ENCODE data around the gene PEX11G.

PEX11G gene

DNA sequence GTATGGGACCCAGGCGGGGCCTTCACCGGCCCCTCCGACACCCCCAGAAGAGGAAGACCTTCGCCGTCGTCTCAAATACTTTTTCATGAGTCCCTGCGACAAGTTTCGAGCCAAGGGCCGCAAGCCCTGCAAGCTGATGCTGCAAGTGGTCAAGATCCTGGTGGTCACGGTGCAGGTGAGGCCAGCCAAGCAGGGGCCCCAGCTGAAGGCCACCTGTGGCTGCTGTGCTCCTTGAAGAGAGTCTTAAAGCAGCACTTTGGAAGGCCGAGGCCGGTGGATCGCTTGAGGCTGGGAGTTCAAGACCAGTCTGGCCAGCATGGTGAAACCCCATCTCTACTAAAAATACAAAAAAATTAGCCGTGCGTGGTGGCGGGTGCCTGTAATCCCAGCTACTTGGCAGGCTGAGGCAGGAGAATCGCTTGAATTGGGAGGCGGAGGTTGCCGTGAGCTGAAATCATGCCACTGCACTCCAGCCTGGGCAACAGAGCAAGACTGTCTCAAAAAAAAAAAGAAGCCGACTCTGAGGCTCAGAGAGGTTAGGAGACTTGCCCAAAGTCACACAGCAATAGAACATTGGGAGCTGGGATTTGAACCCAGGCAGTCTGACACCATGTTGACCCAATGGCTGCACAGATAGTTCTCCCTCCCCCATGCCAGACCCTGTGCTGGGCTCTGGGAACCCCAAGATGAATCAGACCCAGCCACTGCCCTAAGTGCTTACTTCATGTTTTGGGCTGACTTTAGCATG is 36.3 kb upstream of the PEX11G start:
- no peak overlapping the region for H3K4me3 ChIP-seq (ENCODE audit: low read length)
- TF ChIP-seq, protein P1, sequence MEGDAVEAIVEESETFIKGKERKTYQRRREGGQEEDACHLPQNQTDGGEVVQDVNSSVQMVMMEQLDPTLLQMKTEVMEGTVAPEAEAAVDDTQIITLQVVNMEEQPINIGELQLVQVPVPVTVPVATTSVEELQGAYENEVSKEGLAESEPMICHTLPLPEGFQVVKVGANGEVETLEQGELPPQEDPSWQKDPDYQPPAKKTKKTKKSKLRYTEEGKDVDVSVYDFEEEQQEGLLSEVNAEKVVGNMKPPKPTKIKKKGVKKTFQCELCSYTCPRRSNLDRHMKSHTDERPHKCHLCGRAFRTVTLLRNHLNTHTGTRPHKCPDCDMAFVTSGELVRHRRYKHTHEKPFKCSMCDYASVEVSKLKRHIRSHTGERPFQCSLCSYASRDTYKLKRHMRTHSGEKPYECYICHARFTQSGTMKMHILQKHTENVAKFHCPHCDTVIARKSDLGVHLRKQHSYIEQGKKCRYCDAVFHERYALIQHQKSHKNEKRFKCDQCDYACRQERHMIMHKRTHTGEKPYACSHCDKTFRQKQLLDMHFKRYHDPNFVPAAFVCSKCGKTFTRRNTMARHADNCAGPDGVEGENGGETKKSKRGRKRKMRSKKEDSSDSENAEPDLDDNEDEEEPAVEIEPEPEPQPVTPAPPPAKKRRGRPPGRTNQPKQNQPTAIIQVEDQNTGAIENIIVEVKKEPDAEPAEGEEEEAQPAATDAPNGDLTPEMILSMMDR (IDR thresholded peaks at IDR 0.05; ENCODE audit: insufficient read depth, low read depth, low read length, missing control alignments) = no peak
- DNase-seq (ENCODE audit: low read depth) = no peak

DNA sequence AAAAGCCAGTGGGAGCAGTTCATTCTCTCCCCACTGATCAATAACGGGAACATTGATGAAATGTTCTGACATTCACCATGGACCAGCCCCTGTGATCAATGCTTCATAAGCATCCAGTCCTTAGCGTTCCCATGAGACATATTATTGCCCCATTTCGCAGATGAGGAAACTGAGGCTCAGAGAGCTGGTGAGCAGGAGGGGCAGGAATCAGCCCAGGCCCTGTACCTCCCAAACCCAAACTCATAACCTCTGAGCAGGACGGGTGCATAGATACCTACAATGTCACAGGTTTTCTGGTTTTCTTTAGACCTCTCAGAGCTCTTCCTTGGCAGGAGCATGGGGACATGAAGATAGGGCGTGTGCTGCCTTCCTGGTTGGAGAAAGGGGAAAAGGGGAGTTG is 35.7 kb upstream of the PEX11G start:
- TF ChIP-seq, protein P1 (IDR thresholded peaks at IDR 0.05; ENCODE audit: insufficient read depth, low read depth, low read length, missing control alignments) = no peak
- no peak overlapping the region for H3K4me3 ChIP-seq (ENCODE audit: low read length)
- DNase-seq (ENCODE audit: low read depth) = no peak

DNA sequence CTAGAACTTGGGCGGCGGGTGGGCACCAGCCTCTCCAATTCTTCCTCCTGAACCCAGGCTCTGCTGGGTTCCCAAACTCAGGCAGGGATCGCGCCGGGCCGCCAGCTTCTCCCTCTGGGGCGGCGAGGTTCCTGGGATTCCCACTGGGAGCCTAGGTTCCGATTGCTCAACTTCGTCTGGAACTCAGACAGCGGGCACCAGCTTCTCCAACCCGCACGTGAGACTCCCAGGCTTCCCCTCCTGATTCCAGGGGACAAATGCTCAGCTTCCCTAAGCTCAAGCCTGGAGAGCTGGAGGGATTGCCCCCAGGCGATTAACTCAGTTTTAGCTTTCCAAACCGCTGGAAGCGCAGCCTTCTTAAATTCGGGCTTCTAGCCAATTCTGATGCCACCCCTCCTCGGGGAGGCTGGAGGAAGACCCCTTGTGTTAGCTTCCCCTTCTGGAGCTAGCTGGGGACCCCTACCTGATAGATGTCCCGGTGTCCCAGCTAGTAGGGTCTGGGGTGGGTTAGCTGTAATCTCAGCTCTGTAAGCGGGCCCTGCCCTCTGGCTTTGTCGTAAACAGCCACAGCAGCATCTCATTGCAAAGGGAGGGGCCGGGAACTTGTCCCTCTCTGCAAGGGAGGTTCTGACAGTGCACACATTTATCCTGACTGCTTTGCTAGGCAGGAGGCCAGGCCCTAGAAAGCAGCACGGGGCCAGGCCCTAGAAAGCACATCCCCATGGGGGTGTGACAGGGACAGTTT is 34.3 kb upstream of the PEX11G start:
- peak; percentile 20 for DNase-seq (ENCODE audit: low read depth)
- peak overlapping the region; percentile 66 for H3K4me3 ChIP-seq (ENCODE audit: low read length)
- TF ChIP-seq, protein P1 (IDR thresholded peaks at IDR 0.05; ENCODE audit: insufficient read depth, low read depth, low read length, missing control alignments) = no peak

DNA sequence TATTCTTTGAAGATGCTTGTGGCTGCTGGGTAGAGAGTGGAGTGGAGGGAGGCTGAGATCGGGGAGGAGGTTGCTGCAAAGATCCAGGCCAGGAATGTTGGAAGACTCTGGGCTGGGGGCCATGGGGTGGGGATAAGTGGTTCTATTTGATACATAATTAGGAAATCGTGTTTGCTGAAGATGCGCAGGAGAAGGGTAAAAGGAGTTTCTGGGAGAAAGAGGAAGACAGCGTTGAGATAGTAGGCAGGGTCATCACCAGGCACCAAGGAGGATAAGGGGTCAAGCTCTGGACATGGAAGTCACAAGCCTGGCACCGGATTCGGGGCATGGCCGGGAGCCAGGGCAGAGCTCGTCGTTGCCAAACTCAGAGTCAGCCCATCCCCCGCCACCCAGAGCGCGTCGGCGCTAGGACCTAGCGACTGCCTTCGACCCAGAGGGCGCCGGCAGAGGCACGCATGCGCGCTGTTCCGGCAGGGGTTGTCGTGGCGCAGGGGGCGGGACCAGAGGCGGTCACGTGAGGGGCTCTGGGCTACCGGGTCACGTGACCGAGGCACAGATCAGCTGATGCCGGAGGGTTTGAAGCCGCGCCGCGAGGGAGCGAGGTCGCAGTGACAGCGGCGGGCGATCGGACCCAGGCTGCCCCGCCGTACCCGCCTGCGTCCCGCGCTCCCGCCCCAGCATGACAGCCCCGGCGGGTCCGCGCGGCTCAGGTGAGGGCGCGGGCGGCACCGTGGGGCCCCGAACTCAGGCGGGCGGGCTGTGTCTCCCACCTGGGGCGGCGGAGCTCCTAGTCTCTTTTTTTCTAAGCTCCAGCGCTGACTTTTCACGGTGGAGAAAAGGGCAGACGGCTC is 33.5 kb upstream of the PEX11G start, which contains the start of gene MCOLN1:
Gene MCOLN1, plus strand, starts transcription at position 553 of the 851 bp plus-strand sequence. Its CDS starts 127 bp downstream, at position 680.
- DNase-seq (ENCODE audit: low read depth) = peak; percentile 97
- H3K4me3 ChIP-seq (ENCODE audit: low read length) = peak within 1 kb of the TSS; percentile 66
- TF ChIP-seq, protein P1 (IDR thresholded peaks at IDR 0.05; ENCODE audit: insufficient read depth, low read depth, low read length, missing control alignments) = no peak

DNA sequence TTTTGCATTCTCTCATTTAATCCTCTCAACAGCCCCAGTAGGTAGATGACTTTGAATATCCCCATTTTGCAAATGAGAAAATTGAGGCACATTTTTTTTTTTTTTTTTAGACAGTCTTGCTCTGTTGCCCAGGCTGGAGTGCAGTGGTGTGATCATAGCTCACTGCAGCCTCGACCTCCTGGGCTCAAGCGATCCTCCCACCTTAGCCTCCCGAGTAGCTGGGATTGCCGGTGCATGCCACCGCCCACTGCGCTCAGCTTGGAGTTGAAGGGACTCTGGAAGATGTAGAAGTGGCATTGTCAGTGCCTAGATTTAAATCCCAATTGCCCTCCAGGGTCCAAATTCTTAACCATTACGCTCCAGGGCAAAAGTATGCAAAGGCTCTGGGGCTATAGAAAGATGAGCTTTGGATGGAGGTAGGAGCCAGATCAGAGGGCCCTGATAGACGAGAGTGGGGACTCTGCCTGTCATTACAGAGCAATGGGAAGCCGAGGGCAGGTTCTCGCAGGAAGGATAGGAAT is 32.8 kb upstream of the PEX11G start:
- H3K4me3 ChIP-seq (ENCODE audit: low read length) = peak overlapping the region; percentile 66

More for the DNA sequence above, 32.8 kb upstream of the PEX11G start:
- DNase-seq (ENCODE audit: low read depth) = no peak
- TF ChIP-seq, protein P1 (IDR thresholded peaks at IDR 0.05; ENCODE audit: insufficient read depth, low read depth, low read length, missing control alignments) = no peak
